Upper lobe of left lung (tissue), 4 donors: ENCODE measurements around the gene B3GNT9.

Experiments
- POLR2A ChIP-seq, 4 donors: fragments of 450-650 bp; IDR thresholded peaks; one replicate each; pipeline ENCODE4 v1.5.1; 2016 to 2017; ENCODE audit warnings: antibody characterized with exemption in 4 of 4, mild to moderate bottlenecking in 2 of 4
- POLR2AphosphoS5 ChIP-seq, 2 donors: sonication (generic); formaldehyde crosslinking; IDR thresholded peaks; one replicate each; pipeline ENCODE4 v1.5.1; 2017; ENCODE audit warnings: antibody characterized with exemption in 2 of 2
- TF ChIP-seq, protein P1 (sequence below), 6 experiments: fragments of 450-650 bp in 4 of 6; fragments of 200-600 bp in 2 of 6; sonication (generic) in 2 of 6; IDR thresholded peaks; one replicate each; pipeline ENCODE4 v1.5.1; 2016 to 2019; ENCODE audit warnings: antibody characterized with exemption in 6 of 6

DNA sequence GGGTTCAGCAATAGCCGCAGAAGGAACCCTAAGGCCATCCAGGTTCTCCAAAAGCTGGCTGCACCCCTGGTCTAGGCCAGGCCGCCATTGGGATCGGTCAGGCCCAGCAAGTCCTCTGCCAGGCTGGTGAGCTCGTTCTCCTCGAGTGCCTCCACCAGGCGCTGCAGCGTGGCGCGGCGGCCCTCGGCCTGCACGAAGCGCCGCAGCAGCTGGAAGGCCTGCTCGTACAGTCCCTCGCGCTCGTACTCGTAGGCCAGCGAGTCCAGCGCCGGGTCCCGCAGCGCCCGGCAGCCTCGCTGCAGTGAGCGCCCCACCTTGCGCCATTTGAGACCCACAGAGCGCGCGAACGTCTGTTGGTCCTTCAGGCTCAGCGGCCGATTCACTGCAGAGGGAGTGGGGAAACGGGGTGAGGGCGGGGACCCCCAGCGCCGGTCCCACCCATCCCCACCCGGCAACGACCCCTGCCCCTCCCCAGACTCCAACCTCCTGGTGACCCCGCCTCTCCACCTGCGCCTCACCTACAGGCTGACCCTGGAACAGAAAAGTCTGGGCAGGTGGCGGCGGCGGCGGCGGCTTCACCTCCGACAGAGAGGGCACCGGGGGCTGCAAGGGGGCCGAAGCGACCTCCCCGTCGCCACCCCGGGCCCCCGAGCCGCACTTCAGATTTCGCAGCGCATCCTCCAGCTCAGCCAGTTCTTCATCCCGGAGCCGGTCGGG is 3.9 kb upstream of the B3GNT9 start:
- TF ChIP-seq POLR2AphosphoS5 (IDR thresholded peaks at IDR 0.05) = no peak
- no peak for TF ChIP-seq POLR2A (IDR thresholded peaks at IDR 0.05)
- TF ChIP-seq, protein P1, sequence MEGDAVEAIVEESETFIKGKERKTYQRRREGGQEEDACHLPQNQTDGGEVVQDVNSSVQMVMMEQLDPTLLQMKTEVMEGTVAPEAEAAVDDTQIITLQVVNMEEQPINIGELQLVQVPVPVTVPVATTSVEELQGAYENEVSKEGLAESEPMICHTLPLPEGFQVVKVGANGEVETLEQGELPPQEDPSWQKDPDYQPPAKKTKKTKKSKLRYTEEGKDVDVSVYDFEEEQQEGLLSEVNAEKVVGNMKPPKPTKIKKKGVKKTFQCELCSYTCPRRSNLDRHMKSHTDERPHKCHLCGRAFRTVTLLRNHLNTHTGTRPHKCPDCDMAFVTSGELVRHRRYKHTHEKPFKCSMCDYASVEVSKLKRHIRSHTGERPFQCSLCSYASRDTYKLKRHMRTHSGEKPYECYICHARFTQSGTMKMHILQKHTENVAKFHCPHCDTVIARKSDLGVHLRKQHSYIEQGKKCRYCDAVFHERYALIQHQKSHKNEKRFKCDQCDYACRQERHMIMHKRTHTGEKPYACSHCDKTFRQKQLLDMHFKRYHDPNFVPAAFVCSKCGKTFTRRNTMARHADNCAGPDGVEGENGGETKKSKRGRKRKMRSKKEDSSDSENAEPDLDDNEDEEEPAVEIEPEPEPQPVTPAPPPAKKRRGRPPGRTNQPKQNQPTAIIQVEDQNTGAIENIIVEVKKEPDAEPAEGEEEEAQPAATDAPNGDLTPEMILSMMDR (IDR thresholded peaks at IDR 0.05) = no peak
